Osteoblast (primary cell): Measurements from ENCODE around the gene LRRTM1. TPM values are rescaled to one million over a fixed set of nuclear protein-coding genes. Genes with fewer than 3 reads are reported as not detected.

Experiments
- DNase-seq: peaks from one replicate; pipeline ENCODE4 v3.0.0; 2011; ENCODE audit warnings: low spot score, mixed read lengths; ENCODE audit not compliant: insufficient read length; ENCODE audit errors: missing footprints
- H2AFZ ChIP-seq: 2 replicates; pipeline ENCODE4 v1.6.0; 2011; ENCODE audit warnings: mild to moderate bottlenecking, low read length
- H3K27ac ChIP-seq: 2 replicates; pipeline ENCODE4 v1.5.1; 2011; ENCODE audit warnings: mild to moderate bottlenecking, low read depth, low read length, moderate library complexity
- H3K27me3 ChIP-seq: 2 replicates; pipeline ENCODE4 v1.6.0; 2012; ENCODE audit warnings: mild to moderate bottlenecking, control low read depth, inconsistent platforms, low read length, moderate library complexity; ENCODE audit not compliant: insufficient read depth
- H3K36me3 ChIP-seq: 2 replicates; pipeline ENCODE4 v1.5.1; 2011; ENCODE audit warnings: mild to moderate bottlenecking, low read length, control low read depth, moderate library complexity; ENCODE audit not compliant: insufficient read depth
- H3K4me1 ChIP-seq: 2 replicates; pipeline ENCODE4 v1.5.1; 2011; ENCODE audit warnings: mild to moderate bottlenecking, low read length, control low read depth, moderate library complexity; ENCODE audit not compliant: insufficient read depth
- H3K4me2 ChIP-seq: 2 replicates; pipeline ENCODE4 v1.6.0; 2011; ENCODE audit warnings: mild to moderate bottlenecking, low read length; ENCODE audit not compliant: insufficient read depth
- H3K4me3 ChIP-seq: fragments of 200-600 bp; sonication (generic); 3 replicates; pipeline ENCODE4 v1.5.1; 2012; ENCODE audit warnings: mild to moderate bottlenecking, low read length, inconsistent platforms; ENCODE audit not compliant: insufficient read depth
- H3K79me2 ChIP-seq: 2 replicates; pipeline ENCODE4 v1.6.0; 2012; ENCODE audit warnings: mild to moderate bottlenecking, low read length, control low read depth, inconsistent platforms; ENCODE audit not compliant: insufficient read depth
- H3K9me3 ChIP-seq: 2 replicates; pipeline ENCODE4 v1.5.1; 2011; ENCODE audit warnings: low read depth, low read length, control low read depth
- H4K20me1 ChIP-seq: 2 replicates; pipeline ENCODE4 v1.6.0; 2012; ENCODE audit warnings: mild to moderate bottlenecking, low read length, control low read depth; ENCODE audit not compliant: insufficient read depth
- total RNA-seq: library from RNA; depleted of rRNA; stranded (reverse); fragments of >200 nt; gene quantifications from 2 replicates; pipeline ENCODE4 v1.2.3, GENCODE V29; 2012
- TF ChIP-seq, protein P1 (sequence below): IDR thresholded peaks from 2 replicates; pipeline ENCODE4 v1.5.1; 2011; ENCODE audit warnings: mild to moderate bottlenecking, low read depth, low read length, moderate library complexity; ENCODE audit errors: extremely low read depth

LRRTM1 gene
- total RNA-seq, 1 donor, result not detected

DNA sequence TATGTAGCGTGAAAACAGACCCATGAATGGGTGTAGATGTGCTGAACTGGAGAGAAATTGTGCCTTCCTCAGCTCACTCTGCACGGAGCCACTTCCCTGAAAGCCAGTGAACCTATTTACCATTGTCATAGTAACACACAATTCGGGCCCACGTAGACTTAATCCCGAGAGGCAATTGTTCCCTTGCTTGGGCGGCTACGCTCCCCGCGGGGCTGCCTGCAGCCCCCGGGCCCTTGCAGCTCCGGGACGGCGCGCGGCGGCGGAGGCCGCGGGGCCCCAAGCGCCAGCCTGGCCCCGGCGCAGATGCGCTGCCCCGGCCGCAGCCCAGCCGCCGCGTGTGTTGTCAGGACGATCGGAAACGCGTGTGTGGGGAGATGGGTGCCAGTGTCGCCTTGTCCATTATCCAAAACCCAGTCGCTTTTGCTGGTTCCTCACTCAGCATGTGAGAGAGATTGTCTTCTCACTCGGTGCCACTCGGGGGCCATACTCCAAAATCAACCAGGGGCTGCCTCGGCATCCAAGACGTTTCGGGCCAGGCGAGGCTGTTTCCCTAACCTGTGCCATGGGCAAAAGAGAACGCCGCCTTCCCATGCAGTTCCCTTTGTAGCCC, 17.9 kb upstream of the LRRTM1 start:
- Histone ChIP-seq H3K4me2 (no peak overlapping the region), H3K4me1 (no peaks in the 10 kb centered on the region), H3K4me3 (no peak overlapping the region), H3K36me3 (no peaks in the 10 kb centered on the region), H2AFZ (no peak overlapping the region), H4K20me1 (no peaks in the 10 kb centered on the region), H3K27me3 (no peaks in the 10 kb centered on the region), H3K79me2 (no peaks in the 10 kb centered on the region), H3K27ac (no peak overlapping the region), H3K9me3 (no peaks in the 10 kb centered on the region)
- no peak for DNase-seq
- TF ChIP-seq, protein P1, sequence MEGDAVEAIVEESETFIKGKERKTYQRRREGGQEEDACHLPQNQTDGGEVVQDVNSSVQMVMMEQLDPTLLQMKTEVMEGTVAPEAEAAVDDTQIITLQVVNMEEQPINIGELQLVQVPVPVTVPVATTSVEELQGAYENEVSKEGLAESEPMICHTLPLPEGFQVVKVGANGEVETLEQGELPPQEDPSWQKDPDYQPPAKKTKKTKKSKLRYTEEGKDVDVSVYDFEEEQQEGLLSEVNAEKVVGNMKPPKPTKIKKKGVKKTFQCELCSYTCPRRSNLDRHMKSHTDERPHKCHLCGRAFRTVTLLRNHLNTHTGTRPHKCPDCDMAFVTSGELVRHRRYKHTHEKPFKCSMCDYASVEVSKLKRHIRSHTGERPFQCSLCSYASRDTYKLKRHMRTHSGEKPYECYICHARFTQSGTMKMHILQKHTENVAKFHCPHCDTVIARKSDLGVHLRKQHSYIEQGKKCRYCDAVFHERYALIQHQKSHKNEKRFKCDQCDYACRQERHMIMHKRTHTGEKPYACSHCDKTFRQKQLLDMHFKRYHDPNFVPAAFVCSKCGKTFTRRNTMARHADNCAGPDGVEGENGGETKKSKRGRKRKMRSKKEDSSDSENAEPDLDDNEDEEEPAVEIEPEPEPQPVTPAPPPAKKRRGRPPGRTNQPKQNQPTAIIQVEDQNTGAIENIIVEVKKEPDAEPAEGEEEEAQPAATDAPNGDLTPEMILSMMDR, result no peak

DNA sequence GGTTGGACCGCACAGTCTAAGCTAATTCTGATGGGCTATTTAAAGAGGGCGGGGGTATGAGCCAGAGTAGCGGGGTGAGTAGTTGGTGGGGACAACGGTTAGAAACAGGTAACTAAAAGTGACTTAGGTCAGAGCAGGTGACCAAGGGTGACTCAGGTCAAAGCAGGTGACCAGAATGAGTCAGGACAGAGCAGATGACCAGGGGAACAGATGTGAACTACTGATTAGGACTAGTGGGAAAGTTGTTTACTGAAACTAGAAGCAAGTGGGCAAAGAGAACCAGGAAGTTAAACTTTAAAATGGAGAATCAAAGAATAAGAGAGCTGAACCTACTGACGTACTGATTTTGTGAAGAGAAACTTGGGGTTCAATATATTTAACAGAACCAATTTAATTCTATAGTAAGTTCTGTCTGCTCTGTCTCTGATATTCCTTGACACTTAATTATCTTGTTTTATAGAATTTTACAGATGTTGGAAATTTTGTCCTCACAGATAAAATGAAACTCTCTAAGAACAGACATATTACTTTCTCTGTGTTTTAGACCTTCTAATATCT, 7.8 kb upstream of the LRRTM1 start:
- Histone ChIP-seq H3K4me2 (no peak overlapping the region), H3K4me1 (no peaks in the 10 kb centered on the region), H3K4me3 (no peak overlapping the region), H2AFZ (no peak overlapping the region), H3K27ac (no peak overlapping the region), H3K36me3 (no peaks in the 10 kb centered on the region), H3K27me3 (no peaks in the 10 kb centered on the region), H3K9me3 (no peaks in the 10 kb centered on the region), H4K20me1 (no peaks in the 10 kb centered on the region), H3K79me2 (no peaks in the 10 kb centered on the region)
- TF ChIP-seq, protein P1, result no peak
- no peak for DNase-seq

DNA sequence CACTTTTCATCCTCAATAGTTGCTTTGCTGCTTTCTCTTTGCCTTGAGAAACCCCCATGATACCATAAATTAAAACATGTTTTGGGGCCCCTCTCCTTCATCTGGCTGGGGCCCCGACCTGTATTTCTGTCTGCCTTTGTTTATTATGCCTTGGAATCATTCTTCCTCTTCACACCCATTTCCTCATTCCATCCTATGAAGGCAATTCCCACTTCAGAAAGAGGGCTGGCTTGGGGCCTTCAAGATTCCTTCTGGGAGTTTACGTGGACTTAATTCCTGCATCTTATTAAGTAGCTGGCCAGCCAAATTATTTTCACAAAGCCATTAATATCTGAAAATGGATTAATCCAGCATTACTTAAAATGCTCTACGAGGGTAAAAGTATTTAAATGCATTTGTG, 6.8 kb upstream of the LRRTM1 start:
- H3K4me1 ChIP-seq, result no peaks in the 10 kb centered on the region
- H3K27me3 ChIP-seq, result no peaks in the 10 kb centered on the region
- H4K20me1 ChIP-seq, result no peaks in the 10 kb centered on the region
- H3K9me3 ChIP-seq, result no peaks in the 10 kb centered on the region
- no peaks in the 10 kb centered on the region for H3K79me2 ChIP-seq
- H3K27ac ChIP-seq, result no peak overlapping the region
- H3K4me2 ChIP-seq, result no peak overlapping the region
- no peak overlapping the region for H3K4me3 ChIP-seq
- no peaks in the 10 kb centered on the region for H3K36me3 ChIP-seq
- no peak for DNase-seq
- H2AFZ ChIP-seq, result no peak overlapping the region
- TF ChIP-seq, protein P1, result no peak

DNA sequence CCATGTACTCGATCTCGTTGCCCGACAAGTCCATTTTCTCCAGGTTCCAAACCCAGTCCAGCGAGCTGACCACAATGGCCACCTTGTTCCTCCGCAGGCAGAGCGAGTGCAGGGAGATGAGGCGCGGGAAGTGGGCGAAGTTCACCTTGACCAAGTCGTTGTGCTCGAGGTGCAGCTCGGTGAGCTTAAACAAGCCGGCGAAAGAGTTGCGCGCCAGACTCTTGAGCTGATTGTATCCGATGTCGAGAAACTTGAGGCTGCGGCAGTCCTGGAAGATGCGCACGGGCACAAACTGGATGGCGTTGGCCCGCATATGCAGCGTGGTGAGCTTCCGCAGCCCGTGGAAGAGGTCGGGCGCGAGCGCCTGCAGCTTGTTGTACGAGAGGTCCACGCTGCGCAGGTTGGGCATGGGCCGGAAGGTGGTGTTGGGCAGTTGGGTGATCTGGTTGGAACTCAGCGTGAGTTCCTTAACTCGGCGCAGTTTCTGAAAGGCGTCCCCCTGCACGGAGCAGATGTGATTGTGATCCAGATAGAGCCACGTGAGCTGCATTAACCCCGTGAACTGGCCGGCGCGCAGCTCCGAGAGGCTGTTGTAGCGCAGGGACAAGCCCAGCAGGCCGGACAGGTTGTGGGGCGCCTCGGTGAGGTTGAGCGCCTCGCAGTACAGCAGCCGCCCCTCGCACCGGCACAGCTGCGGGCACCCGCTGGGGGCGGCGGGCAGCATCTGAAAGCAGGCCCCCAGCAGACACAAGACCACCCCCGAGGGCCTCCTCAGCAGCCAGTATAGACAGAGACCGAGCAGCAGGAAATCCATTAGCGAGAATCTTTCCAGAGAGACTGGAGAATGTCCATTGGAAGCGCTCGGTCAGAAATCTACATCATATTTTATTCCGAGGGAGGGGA, 1.3 kb downstream of the LRRTM1 start:
- Histone ChIP-seq H3K27ac (no peak overlapping the region), H3K4me3 (no peak overlapping the region), H3K9me3 (no peaks in the 10 kb centered on the region), H3K36me3 (no peaks in the 10 kb centered on the region), H3K4me2 (no peak overlapping the region), H3K79me2 (no peaks in the 10 kb centered on the region), H3K27me3 (peaks cover 4% of the 10 kb centered on the region), H2AFZ (no peak overlapping the region), H3K4me1 (no peaks in the 10 kb centered on the region), H4K20me1 (no peaks in the 10 kb centered on the region)
- TF ChIP-seq, protein P1, result no peak
- peak; percentile 66 for DNase-seq
